Stimulated activated effector memory CD8-positive, alpha-beta T cell treated with anti-CD3 and anti-CD28 coated beads, Interleukin-12 subunit alpha, Interleukin-12 subunit beta, amount 100 ng/mL, for 72 hours (primary cell): ENCODE measurements around the gene KRTCAP3.

Experiments
- ATAC-seq: fragments of 150-1000 bp; cut with Tn5 transposase; 2 replicates; pipeline ENCODE4 v1.10.0; 2021
- DNase-seq, 2 donors: peaks; one replicate each; pipeline ENCODE4 v3.0.0; 2021 to 2022; ENCODE audit warnings: low spot score in 2 of 2
- H3K27ac Mint-ChIP-seq: one replicate; pipeline ENCODE4 v1.8.0; 2022; ENCODE audit warnings: mild to moderate bottlenecking, mixed read lengths
- H3K36me3 Mint-ChIP-seq: one replicate; pipeline ENCODE4 v1.8.0; 2022; ENCODE audit warnings: mild to moderate bottlenecking, mixed read lengths
- H3K4me1 Mint-ChIP-seq: one replicate; pipeline ENCODE4 v1.8.0; 2022; ENCODE audit warnings: mixed read lengths
- H3K4me3 Mint-ChIP-seq: one replicate; pipeline ENCODE4 v1.8.0; 2022; ENCODE audit warnings: mild to moderate bottlenecking, mixed read lengths
- H3K9me3 Mint-ChIP-seq: one replicate; pipeline ENCODE4 v1.8.0; 2022; ENCODE audit warnings: mixed read lengths

The KRTCAP3 gene

GRCh38 chr2:27427863-27428212 is 14.3 kb upstream of the KRTCAP3 start:
- peaks cover 43% of the 10 kb centered on the region for H3K36me3 Mint-ChIP-seq
- DNase-seq = no peak
- no peaks in the 10 kb centered on the region for H3K9me3 Mint-ChIP-seq
- peak overlapping the region; percentile 94 for H3K4me3 Mint-ChIP-seq
- peaks cover 32% of the 10 kb centered on the region for H3K4me1 Mint-ChIP-seq
- H3K27ac Mint-ChIP-seq = peak overlapping the region; percentile 95
- ATAC-seq = no peak

DNA sequence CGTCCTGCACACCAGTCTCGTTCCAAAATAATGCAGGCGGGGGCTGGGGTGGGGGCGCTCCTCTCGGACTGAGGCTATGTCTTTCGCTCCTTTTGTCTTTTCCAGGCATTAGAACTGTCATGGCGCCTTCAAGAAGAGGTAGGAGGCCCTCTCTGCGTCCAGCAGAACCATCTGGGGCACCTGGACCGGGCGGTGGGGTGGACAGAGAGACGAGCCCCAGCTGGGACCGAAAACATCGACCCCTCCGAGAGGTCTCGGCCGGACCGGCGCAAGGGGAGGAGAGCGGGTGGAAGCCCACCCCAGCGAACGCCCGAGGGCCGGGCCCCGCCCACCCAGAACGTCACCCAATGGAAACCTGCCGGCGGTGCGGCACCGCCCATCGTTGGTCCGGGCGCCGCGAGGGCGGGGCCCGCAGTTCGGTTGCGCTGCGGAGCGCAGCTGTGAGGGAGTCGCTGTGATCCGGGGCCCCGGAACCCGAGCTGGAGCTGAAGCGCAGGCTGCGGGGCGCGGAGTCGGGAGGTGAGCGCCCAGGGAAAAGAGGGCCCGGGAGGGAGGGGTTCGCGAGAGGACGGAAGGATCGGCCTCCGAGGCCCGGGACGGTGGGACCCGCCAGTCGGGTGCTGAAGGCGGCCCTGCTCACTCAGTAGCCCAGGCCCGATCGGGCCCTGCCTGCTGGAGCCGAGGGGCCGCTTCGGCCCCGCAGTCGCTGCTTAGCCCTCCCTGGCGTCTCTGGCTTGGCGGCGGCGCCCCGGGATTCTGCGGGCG is 13.8 kb upstream of the KRTCAP3 start, which contains the start of gene NRBP1:
Gene NRBP1 (plus strand): TSS at position 419 of the 765 bp plus-strand sequence. CDS start 4,643 bp downstream, outside the sequence.
- ATAC-seq (peak; percentile 91), DNase-seq (peak; percentile 90 to 96)
- Mint-ChIP-seq H3K9me3 (no peaks in the 10 kb centered on the region), H3K27ac (peak within 1 kb of the TSS; percentile 95), H3K36me3 (peaks cover 48% of the 10 kb centered on the region), H3K4me1 (peaks cover 37% of the 10 kb centered on the region), H3K4me3 (peak within 1 kb of the TSS; percentile 94)

DNA sequence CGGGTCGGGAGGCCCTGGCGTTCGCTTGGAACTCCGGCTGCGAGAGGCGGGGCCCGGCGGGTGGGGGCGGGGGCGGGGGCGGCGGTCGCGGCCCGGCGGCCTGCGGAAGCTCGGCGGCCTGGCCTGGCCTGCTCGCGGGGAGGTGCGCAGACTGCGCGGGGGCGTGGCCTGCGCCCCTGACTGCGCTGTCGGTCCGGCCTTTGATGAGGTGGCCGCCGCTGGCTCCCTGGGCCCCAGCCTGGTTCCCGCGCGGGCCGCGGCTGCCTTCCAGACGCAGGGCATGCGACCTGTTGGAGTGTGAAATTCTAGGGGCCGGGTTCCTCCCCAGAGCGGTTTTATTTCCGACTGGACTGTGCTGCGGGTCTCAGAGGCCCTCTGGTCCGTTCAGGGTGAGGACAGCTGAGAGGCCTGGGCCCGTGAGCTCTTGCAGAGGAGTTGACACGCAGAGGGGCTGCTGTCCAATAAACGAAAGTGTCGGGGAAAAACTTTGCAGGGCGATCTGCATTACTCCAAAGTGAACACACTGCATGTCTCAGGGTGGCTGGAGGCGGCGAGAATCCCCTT is 13.1 kb upstream of the KRTCAP3 start:
- Mint-ChIP-seq H3K4me1 (peaks cover 42% of the 10 kb centered on the region), H3K9me3 (no peaks in the 10 kb centered on the region), H3K36me3 (peaks cover 55% of the 10 kb centered on the region), H3K27ac (peak overlapping the region; percentile 95), H3K4me3 (peak overlapping the region; percentile 94)
- peak; percentile 68 to 89 for DNase-seq
- ATAC-seq = peak; percentile 88

DNA sequence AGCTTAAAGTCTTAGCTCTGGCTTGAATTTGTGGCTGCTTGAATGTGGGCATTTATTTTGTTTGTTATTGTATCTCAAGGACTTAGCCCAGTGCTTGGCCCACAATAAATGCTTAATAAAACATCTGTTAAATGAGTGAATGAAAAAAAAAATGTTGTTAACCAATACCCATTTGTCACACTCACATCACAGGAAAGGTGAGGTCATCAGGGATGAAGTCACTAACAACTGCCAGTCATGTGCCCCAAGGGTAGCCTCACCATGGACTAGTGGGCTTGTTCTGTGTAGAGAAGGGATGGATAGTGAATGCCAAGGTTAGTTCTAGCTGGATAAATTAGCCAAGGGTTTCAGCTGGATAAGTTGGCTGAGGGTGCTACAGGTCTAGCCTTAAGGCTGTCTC is 10.8 kb upstream of the KRTCAP3 start:
- peak; percentile 60 for ATAC-seq
- H3K4me1 Mint-ChIP-seq = peaks cover 46% of the 10 kb centered on the region
- H3K4me3 Mint-ChIP-seq = peak overlapping the region; percentile 94
- no peaks in the 10 kb centered on the region for H3K9me3 Mint-ChIP-seq
- H3K27ac Mint-ChIP-seq = peak overlapping the region; percentile 92
- H3K36me3 Mint-ChIP-seq = peaks cover 78% of the 10 kb centered on the region
- peak in 1 of 2 donors; percentile 14 for DNase-seq

DNA sequence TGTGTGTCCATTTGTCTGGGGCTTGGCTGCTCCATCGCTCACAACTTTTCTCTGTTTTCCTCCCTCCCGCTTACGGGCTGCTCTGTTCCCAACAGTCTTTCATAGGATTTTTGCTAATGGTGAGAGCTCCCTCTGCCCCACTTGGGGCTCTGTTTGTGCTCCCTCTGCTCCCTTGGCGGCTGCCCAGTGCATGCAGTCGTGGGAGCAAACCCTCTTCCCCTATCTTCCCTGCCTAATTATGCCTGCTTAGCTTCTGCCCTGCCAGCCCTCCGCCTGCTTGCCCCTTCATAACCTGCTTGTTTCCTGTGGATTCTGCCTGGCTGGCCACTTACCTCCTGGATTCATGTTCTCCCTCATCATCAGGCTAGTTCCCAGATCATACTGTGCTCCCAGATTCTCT is 6.6 kb upstream of the KRTCAP3 start:
- Mint-ChIP-seq H3K36me3 (peaks cover 100% of the 10 kb centered on the region), H3K27ac (peak overlapping the region; percentile 80), H3K4me3 (no peak overlapping the region), H3K4me1 (peaks cover 23% of the 10 kb centered on the region), H3K9me3 (no peaks in the 10 kb centered on the region)
- DNase-seq (no peak), ATAC-seq (no peak)

DNA sequence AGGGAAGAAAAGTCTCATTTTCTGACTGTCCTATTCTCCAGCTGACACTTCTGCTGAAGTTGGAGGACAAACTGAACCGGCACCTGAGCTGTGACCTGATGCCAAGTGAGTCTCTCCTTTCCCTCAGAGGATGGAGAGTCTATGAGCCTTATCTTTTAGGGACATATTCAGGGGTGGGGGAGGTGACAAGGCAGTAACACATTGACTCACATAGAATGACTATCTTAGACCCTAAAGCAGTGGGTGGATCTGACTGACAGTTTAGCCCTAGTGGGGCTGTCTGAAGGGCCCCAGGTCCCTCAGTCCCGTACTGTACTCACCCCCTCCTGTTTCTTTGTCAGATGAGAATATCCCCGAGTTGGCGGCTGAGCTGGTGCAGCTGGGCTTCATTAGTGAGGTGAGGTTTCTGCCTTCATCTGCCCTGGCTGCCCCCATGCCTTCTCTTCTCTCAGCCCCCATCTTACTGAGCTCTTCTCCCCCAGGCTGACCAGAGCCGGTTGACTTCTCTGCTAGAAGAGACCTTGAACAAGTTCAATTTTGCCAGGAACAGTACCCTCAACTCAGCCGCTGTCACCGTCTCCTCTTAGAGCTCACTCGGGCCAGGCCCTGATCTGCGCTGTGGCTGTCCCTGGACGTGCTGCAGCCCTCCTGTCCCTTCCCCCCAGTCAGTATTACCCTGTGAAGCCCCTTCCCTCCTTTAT is 805 bp upstream of the KRTCAP3 start:
- H3K36me3 Mint-ChIP-seq = peaks cover 81% of the 10 kb centered on the region
- H3K4me3 Mint-ChIP-seq = no peak overlapping the region
- H3K4me1 Mint-ChIP-seq = peaks cover 5% of the 10 kb centered on the region
- H3K9me3 Mint-ChIP-seq = no peaks in the 10 kb centered on the region
- ATAC-seq (peak; percentile 44), DNase-seq (no peak)
- peak overlapping the region; percentile 17 for H3K27ac Mint-ChIP-seq

DNA sequence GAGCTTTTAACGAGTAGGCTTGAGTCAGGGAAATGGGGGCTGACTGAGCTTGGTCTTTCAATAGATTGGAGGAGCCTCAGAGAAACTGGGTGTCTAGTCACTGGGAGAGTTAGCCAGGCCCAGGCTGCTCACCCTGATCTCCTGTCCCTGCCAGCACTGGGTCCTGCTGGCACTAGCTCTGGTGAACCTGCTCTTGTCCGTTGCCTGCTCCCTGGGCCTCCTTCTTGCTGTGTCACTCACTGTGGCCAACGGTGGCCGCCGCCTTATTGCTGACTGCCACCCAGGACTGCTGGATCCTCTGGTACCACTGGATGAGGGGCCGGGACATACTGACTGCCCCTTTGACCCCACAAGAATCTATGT is 720 bp downstream of the KRTCAP3 start:
- ATAC-seq = no peak
- peaks cover 70% of the 10 kb centered on the region for H3K36me3 Mint-ChIP-seq
- no peak overlapping the region for H3K4me3 Mint-ChIP-seq
- H3K4me1 Mint-ChIP-seq = peaks cover 5% of the 10 kb centered on the region
- peak overlapping the region; percentile 76 for H3K27ac Mint-ChIP-seq
- H3K9me3 Mint-ChIP-seq = no peaks in the 10 kb centered on the region
- DNase-seq = no peak

GRCh38 chr2:27445155-27445554 is 3.0 kb downstream of the KRTCAP3 start:
- H3K9me3 Mint-ChIP-seq = no peaks in the 10 kb centered on the region
- peaks cover 5% of the 10 kb centered on the region for H3K4me1 Mint-ChIP-seq
- DNase-seq (no peak), ATAC-seq (no peak)
- H3K27ac Mint-ChIP-seq = no peak overlapping the region
- no peak overlapping the region for H3K4me3 Mint-ChIP-seq
- H3K36me3 Mint-ChIP-seq = peaks cover 54% of the 10 kb centered on the region

DNA sequence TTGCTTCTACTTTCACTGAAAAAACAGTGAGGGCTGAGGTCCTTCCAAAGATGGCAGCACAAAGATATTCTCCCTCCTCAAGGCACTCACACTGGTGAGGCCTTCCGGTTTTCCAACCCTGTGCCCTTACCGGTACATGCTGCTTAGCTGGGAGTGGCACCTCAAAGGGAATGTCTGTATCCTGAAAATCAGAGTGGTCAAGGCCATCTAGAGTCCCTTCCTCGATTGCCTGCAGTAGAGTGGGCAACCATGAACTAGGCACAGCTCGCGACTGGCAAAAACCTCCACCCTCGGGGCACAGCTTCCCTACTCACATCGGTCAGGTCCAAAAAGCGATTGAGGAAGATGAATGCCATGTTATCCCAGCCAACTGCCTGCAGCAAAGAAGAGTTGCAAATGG is 3.4 kb downstream of the KRTCAP3 start:
- peaks cover 49% of the 10 kb centered on the region for H3K36me3 Mint-ChIP-seq
- DNase-seq (no peak), ATAC-seq (no peak)
- no peak overlapping the region for H3K4me3 Mint-ChIP-seq
- no peak overlapping the region for H3K27ac Mint-ChIP-seq
- no peaks in the 10 kb centered on the region for H3K9me3 Mint-ChIP-seq
- H3K4me1 Mint-ChIP-seq = peaks cover 5% of the 10 kb centered on the region

GRCh38 chr2:27446057-27446456 is 3.9 kb downstream of the KRTCAP3 start:
- Mint-ChIP-seq H3K27ac (no peak overlapping the region), H3K4me1 (peaks cover 5% of the 10 kb centered on the region), H3K36me3 (peaks cover 45% of the 10 kb centered on the region), H3K4me3 (no peak overlapping the region), H3K9me3 (no peaks in the 10 kb centered on the region)
- no peak for DNase-seq
- no peak for ATAC-seq

DNA sequence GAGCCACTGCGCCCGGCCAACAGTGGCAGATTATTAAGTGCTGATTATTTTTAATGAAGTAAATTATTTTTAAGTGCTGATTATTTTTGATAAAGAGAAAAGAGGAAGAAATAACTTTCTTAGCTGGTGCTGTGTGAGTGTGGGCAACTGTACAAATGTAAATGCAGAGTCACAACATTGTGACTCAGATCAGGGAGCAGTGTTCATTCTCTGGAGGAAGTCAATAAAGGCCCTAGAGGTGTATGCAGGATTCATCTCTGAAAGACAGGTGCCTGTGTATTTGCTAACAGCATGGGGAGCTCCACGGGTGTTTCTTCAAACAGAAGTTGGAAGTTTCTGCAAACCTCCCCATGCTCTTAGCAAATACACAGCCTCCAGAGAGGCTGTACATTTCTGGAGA is 6.2 kb downstream of the KRTCAP3 start:
- H3K27ac Mint-ChIP-seq = no peak overlapping the region

GRCh38 chr2:27451095-27451494 is 8.9 kb downstream of the KRTCAP3 start:
- DNase-seq (no peak), ATAC-seq (peak; percentile 83)
- Mint-ChIP-seq H3K4me3 (no peak overlapping the region), H3K27ac (no peak overlapping the region), H3K4me1 (no peaks in the 10 kb centered on the region), H3K9me3 (no peaks in the 10 kb centered on the region), H3K36me3 (peaks cover 21% of the 10 kb centered on the region)

More for the DNA sequence above, 6.2 kb downstream of the KRTCAP3 start:
- ATAC-seq (no peak), DNase-seq (no peak)
- H3K9me3 Mint-ChIP-seq = no peaks in the 10 kb centered on the region
- H3K4me1 Mint-ChIP-seq = no peaks in the 10 kb centered on the region
- no peak overlapping the region for H3K4me3 Mint-ChIP-seq
- H3K36me3 Mint-ChIP-seq = peaks cover 28% of the 10 kb centered on the region

GRCh38 chr2:27453968-27454367 is 11.8 kb downstream of the KRTCAP3 start:
- H3K9me3 Mint-ChIP-seq = no peaks in the 10 kb centered on the region
- DNase-seq (no peak), ATAC-seq (no peak)
- H3K27ac Mint-ChIP-seq = peak overlapping the region; percentile 86
- H3K4me1 Mint-ChIP-seq = no peaks in the 10 kb centered on the region
- no peak overlapping the region for H3K4me3 Mint-ChIP-seq
- peaks cover 20% of the 10 kb centered on the region for H3K36me3 Mint-ChIP-seq

- DNase-seq = no peak
- H3K27ac Mint-ChIP-seq = no peak overlapping the region
- no peaks in the 10 kb centered on the region for H3K9me3 Mint-ChIP-seq
- peaks cover 10% of the 10 kb centered on the region for H3K36me3 Mint-ChIP-seq
- no peak for ATAC-seq
- H3K4me3 Mint-ChIP-seq = no peak overlapping the region
- no peaks in the 10 kb centered on the region for H3K4me1 Mint-ChIP-seq
These were observed 18.9 kb downstream of the KRTCAP3 start for GRCh38 chr2:27461118-27461517.

- ATAC-seq (no peak), DNase-seq (no peak)
- H3K27ac Mint-ChIP-seq = no peak overlapping the region
- H3K9me3 Mint-ChIP-seq = no peaks in the 10 kb centered on the region
- no peaks in the 10 kb centered on the region for H3K36me3 Mint-ChIP-seq
- H3K4me1 Mint-ChIP-seq = no peaks in the 10 kb centered on the region
- no peak overlapping the region for H3K4me3 Mint-ChIP-seq
These were observed 22.3 kb downstream of the KRTCAP3 start for GRCh38 chr2:27464443-27464842.

DNA sequence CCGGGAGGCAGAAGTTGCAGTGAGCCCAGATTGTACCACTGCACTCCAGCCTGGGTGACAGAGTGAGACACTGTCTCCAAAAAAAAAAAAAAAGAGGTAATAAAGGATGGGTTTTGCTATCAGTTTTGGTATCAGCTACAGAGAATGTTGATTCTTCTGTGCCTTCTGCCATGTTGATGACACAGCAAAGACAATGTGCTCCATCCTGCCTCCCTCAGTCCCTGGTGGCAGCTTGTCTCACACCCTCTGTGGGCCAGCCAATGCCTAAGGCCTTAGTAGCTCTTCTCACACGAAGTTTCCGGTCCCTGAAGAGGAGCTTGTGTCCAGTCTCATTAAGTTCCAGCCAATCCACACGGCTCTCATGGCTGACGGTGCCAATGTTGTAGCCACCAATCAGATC is 29.8 kb downstream of the KRTCAP3 start:
- ATAC-seq (no peak), DNase-seq (no peak)
- H3K4me1 Mint-ChIP-seq = no peaks in the 10 kb centered on the region
- H3K36me3 Mint-ChIP-seq = peaks cover 17% of the 10 kb centered on the region
- no peak overlapping the region for H3K27ac Mint-ChIP-seq
- no peak overlapping the region for H3K4me3 Mint-ChIP-seq
- H3K9me3 Mint-ChIP-seq = no peaks in the 10 kb centered on the region
